Embryonic facial prominence (tissue), 1 donor: ENCODE data around the gene ZNFX1.

Source experiments
- DNase-seq: peaks from one replicate; pipeline ENCODE4 v3.0.0-alpha.2; 2016; ENCODE audit errors: extremely low spot score

The ZNFX1 gene

DNA sequence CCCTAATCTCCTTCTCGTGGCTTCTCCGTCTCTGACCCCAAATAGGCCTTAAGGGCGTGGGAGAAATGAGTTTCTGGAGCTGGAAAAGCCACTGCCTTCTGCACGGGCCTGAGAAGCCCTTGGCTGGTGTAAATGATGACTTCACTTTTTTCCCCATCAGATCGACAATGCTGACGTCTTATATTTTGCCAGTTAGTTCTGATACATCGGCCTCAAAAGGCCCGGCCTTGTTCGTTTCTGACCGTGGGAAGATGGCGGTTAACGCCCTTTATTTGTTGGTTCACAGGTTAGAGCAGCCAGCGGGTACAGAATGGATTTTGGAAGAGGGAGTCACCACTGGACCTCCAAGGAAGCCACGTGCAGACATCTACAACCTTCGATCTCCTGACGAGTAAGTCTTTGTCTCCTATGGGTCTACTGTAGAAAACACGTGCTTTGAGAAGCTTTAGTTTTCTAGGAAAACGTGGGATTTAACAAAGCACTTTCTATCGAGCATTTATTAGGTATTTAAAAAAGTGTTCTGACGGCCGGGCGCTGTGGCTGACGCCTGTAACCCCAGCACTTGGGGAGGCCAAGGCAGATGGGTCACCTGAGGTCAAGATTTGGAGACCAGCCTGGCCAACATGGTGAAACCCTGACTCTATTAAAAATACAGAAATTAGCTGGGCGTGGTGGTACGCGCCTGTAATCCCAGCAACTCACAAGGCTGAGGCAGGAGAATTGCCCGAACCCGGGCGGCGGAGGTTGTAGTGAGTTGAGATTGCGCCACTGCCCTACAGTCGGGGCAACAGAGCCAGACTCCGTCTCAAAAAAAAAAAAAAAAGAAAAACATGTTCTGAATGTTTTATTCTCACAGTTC, 1.2 kb upstream of the ZNFX1 start:
- no peak for DNase-seq

DNA sequence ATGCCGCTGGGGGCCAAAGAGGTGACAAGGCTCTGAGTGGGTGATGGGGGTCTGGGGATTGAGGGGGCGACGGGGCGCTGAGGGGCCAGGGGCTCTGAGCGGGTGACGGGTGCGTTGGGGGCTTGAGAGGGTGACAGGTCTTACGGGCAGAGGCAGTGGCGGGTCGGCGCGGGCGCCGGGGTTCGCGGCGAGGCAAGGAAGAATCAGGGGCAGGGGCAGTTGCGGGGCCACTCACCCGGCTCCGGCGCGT, 146 bp downstream of the ZNFX1 start:
- DNase-seq = no peak

DNA sequence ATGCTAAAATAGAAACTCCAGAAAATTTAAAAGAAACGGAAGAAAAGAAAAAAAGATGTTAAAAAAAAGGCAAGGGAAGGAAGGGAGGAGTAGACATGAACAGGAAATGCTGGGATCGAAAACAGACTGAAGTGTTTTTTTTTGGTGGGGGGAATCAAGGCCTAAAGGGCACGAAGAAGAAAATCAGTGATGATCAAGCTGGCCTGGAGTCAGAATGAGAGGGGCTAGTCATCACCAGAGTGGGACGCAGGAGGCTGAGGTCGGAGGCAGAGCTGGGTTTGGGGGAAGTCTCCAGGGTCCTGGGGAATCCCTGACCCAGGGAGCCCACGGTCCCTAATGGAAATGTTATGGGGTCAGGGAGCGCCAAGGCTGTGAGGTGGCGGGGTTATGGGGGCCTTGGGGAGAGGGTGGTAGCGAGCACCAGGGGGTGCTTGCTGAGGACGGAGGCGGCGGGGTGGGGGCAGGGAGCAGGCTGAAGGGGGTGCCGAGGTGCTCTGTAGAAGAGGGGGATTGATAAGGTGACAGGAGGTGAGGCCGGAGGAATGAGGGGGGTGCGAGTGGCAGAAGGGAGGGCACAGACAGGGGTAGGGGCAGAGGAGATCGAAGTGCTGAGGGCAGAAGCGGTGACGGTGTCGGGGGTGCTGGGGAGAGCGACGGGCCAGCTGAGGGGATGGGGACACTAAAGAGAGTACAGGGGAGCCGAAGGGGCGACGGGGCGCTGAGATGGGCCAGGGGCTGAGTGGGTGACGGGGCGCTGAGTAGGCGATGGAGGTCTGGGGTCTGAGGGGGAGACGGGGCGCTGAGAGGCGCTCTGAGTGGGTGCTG, 684 bp downstream of the ZNFX1 start:
- DNase-seq = no peak

DNA sequence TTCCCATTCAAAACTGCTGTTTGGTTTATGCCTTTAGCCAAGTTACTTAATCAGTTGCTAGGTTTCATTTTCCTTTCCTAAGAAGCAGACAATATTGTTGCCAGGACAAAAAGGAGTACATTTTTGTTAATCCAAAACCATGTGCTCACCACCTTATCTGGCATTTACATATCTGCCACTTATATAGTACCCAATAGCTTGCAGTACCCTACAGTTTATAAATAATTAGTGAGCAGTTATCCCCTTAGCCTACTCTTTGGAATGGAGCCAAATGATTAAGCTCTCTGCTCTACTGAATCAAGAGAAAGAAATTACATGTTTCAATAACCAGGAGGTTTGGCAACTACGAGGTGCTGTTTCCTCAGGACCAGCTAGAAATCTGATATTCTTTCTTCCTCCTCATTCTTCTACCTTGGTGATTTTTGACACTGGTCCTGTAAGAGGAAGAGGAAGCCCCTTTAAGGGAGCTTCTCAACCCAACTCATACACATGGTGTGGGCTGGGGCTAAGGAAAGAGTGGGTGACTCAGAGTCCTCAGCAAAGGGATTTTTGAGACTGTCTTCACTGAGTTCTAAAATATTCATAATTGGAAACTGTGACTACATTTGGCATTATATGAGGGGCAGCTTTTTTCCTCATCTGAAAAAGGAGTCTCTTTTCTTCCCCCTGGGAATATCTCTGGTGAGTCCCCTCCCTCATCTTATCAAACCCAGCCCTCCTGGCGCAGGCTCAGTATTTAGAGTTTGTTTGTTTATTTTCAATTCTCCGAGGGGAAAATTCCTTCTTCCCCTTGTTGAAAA, 1.5 kb downstream of the ZNFX1 start:
- DNase-seq = no peak

DNA sequence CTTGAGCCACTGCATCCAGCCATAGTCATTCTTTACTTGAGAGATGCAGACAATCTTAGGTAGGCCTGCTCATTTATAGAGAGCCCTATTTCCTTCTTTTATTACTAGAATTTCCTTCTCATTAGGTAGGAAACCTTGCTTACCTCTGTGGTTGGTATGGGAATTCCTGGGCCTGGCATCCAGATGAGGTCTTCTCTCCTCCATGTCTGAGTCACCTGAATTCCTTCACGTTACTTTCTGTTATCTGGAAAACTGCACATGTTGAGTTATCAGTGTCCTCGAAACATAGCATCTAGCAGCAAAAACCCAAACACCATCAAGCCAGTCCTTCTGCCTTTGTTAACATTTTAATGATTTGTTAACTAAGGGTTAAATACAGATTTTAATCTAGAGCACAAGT, 2.2 kb downstream of the ZNFX1 start:
- DNase-seq = no peak

DNA sequence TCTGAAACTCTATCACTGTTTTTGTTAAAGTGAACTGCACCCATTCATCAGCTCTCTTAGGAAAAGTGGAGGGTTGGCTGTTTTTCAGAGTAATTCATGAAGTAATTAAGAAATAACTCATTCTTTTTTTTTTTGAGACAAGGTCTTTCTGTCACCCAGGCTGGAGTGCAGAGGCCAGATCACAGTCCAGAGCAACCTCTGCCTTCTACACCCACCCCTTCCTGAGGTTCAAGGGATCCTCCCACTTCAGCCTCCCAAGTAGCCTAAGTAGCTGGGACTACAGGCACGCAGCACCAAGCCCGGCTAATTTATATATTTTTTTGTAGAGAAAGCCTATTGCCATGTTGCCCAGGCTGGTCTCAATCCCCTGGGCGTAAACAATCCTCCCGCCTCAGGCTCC, 2.6 kb downstream of the ZNFX1 start:
- DNase-seq = no peak

DNA sequence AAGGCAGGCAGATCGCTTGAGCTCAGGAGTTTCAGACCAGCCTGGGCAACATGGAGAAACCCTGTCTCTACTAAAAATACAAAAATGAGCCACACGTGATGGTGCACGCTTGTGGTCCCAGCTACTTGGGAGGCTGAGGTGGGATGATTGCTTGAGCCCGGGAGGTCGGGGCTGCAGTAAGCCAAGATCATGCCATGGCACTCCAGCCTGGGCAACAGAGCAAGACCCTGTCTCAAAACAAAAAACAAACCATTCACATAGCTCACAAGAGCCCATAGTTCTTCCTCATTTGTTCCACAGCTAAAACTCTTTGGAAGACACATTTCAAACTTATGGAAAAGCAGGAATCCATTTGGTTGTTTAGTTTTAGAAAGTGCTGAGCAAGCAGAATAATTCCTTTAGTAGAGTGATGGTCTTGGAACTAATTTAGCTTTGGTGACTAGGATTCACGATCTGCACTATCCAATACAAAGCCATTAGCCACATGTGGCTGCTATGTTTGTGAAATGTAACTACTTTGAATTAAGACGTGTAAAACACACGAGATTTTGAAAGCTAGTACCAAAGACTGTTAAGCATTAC, 4.1 kb downstream of the ZNFX1 start:
- DNase-seq = no peak

DNA sequence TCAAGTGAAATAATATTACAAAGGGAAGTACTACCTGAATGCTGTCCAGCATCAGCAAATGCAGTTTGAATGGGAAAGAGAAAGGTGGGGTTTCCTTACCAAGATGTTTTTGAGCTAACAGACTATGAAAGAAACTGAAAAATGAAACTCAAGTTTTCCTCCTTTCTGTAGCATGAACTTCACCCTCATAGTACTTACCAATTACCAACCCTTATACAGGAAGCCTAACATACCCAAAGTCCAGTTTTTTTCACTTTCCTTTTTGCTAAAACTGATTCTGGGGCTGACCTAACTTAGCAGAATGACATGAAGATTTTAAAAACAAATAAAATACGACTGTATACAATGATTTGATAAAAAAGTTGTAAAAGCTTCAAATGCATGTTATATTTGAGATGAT, 5.2 kb downstream of the ZNFX1 start:
- no peak for DNase-seq

DNA sequence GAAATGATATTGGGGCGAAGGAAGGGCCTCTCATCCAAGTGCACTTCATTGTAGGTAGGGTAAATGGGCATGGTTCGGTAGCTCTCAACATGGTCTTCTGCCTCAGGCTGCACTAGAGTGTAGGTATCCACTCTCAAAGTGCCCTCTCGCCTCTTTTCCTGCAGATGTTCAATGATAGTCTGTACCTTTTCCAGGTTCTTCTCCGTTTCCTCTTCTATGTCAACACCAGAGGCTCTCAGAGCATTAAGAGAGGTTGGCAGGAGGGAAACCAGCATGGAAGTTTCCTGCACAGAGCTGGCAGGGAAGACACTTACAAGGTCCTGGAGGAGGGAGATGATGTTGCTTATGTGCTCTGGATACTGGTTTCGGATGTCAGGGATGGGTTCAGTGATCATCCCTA, 7.1 kb downstream of the ZNFX1 start:
- no peak for DNase-seq

DNA sequence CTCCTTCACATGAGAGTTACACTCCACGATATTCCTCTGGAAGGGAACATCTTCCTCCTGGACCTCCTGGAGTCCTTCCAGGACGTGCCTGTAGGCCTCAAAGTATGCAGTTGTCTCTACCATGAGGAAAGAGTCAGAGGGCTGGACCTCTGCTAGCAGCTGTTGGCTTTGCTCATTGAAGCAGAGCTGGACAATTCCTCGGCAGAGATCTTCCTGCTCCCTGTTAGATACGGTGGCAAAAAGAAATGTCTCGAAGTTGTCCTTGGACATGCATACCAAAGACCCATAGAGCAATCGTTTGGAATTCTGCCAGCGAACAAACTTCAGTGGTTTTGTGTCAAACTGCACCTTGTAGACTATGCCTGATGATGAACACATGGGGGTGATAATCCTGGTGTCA, 7.7 kb downstream of the ZNFX1 start:
- no peak for DNase-seq

DNA sequence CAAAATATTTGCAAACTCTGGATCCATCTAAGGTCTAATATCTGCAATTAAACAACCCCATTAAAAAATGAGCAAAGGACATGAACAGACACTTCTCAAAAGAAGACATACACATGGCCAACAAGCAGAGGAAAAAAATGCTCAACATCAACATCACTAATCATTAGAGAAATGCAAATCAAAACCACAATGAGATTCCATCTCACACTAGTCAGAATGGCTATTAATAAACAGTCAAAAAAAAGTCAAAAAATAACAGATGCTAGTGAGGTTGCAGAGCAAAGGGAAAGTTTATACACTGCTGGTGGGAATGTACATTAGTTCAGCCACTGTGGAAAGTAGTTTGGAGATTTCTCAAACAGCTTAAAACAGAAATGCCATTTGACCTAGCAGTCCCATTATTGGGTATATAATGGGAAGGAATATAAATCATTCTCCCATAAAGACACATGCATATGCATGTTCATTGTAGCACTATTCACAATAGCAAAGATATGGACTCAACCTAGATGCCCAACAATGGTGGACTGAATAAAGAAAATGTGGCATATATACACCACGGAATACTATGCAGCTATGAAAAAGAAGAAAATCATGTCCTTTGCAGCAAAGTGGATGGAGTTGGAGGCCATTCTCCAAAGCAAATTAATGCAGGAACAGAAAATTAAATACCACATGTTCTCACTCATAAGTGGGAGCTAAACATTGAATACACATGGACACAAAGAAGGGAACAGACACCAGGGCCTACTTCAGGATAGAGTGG, 9.1 kb downstream of the ZNFX1 start:
- DNase-seq = no peak

DNA sequence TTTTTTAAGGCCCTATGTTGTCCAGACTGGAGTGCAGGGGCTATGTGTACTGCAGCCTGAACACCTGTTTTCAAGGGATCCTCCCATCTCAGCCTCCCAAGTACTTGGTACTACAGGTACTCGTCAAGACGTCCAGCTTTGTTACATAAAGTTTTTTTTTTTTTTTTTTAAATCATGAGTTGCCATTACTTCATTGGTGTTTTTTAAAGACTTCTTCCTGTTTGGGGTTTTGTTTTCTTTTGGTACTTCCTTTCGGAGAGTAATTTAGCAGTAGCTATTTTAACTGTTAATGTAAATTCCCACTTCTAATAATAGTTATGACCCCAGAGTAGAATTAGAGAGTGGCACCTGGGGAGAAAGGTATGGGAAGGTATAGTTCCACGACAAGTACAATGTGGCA, 10.5 kb downstream of the ZNFX1 start:
- no peak for DNase-seq

DNA sequence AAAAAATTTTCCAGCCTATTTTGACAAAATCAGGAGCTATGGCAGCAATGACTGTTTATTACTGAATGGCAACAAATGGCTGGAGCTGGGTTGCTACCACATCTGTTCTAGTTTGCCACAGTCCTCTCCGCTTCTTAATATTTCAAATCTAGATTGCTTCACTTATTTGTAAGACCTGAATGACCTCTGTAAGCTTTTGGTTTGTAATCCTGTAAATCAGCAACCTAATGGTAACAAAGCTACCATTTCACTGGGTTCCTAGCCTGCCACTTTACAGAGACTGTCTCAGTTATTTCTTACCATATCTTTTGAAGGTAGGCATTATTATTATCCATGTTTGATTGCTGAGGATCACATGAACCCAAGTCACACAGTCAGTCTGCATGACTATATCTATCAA, 15.4 kb downstream of the ZNFX1 start:
- no peak for DNase-seq

DNA sequence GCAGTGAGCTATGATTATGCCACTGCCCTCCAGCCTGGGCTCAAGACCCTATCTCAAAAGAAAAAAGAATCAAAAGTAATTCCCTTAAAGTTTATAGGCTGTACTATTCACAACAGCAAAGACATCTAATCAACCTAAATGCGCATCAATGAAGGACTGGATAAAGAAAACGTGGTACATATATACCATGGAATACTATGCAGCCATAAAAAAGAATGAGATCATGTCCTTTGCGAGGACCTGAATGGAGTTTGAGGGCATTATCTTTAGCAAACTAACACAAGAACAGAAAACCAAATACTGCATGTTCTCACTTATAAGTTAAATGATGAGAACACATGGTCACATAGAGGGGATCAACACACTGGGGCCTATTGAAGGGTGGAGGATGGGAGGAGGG, 16.7 kb downstream of the ZNFX1 start:
- no peak for DNase-seq

DNA sequence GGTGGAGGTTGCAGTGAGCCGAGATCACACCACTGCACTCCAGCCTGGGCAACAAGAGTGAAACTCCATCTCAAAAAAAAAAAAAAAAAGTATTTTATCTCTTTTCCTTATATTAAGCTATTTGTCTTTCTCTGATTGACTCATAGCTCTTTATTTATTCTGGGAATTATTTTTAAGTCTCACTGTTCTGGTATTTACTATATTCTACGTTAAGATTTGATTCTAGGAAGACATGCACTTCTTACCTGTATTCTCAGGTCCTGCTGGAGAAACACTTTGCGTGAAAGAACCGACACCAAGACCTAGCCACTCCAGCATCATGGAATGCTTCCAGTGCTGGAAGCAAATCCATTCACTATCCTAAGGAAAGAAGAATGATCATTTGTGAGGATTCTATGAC, 17.6 kb downstream of the ZNFX1 start:
- no peak for DNase-seq

DNA sequence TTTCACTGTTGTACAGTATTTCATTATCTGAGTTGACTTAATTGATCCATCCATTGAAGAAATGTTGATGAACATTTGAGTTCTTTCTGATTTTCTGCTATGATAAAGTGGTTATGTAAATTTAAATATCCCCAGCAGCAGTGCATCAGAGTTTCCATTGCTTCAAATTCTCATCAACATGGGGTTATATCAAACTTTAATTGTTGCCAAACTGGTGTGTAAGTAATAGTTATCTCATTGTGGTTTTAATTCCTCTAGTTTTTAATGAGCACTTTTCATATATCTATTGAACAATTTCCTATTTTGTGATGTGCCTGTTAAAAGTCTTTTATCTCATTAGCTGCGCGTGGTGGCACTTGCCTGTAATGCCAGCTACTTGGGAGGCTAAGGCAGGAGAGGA, 18.1 kb downstream of the ZNFX1 start:
- no peak for DNase-seq

DNA sequence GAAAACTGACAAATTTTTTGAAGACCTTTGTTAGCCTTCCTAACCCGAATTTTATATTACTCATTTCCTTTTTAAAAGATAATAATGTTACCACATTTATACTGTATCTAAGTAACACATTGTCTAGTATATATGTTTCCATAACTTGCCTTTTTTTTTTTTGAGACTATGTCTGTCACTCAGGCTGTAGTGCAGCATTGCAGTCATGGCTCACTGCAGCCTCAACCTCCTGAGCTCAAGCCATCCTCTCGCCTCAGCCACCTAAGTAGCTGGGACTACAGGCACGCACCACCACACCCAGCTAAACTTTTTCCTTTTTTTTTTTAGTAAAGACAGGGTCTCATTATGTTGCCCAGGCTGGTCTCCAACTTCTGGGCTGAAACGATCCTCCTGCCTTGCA, 18.6 kb downstream of the ZNFX1 start:
- DNase-seq = no peak

DNA sequence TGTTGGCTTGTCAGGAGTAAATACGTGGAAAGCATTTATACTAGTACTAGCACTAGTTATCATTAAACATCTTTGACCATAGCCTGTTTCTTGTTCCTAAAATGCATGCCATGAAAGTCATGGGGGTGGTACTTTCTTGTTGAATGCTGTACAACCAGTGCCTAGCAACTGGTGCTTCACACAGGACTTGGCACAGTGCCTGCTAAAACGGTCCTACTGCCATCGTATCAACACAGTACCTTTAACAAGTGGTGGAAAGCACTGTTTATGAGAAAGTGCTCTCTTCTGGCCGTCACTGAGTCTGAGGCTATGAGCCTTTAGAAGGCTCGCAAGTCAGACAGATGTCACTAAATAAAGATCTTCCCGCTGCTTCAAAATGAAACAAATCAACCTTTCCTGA, 21.6 kb downstream of the ZNFX1 start:
- DNase-seq = no peak

DNA sequence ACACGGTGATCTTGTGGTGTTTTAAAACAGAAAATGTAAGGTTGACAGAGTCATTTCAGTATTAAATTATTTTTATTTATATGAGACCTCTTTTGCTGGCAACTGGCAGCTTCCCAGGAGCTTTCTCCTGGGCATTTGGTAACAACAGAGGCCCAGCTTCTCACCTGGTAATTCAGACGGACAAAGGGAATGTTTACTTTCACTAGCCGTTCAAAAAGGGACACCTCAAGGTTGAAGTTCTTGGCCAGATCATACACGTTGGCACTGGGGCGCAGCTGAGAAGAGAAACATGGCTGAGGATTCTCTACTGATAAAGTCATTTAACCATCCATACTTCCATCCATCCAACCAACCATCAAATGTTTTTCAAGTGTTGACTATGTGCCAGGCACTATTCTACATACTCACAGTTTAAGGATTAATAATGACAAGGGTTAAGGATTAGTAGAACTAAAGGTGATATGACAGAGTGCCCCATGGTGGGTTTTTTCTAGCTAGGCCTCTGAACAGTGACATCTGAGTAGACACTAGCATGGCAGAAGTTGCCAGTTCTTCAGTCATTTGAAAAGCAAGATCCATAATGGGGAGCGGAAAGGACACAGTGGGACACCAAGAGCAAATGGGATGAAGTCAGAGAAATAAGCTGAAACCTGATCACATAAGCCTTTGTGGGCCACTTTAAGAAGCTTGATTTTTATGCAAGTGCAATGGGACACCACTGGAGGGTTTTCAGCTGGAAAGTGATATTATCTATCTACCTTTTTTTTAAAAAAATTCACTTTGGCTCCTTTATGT, 25.1 kb downstream of the ZNFX1 start:
- no peak for DNase-seq

DNA sequence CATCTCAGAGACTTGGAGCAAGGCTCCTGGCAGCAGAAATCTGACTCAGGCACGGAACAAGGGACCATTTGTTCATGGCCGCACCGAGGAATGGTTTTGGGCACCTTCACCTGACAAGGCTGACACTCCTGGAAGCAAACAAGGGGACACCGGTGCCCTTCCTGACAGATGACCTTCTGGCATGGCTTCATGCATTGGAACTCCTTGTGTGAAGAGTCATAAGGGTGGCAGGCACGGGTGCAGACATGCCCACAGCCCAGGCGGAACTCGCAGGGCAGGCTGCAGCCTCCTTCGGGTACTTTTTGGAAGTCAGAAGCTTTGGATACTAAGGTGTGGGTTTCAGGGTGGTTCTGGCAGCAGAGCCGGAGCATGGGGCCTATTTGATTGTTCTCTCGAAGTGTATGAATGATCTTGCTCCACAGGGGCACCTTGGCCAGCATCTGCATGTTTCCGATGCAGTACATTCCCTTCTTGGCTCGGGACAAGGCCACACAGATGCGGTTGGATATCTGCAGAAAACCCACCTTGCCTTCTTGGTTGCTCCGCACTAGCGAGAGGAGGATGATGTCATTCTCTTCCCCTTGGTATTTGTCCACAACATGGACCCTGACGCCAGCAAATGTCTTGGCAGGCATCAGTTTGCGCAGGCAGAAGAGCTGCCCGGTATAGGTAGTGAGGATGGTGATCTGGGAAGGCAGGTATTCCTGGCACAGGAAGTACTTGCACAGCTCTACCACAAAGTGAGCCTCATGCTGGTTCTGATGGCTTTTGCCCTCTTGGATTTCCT, 28.8 kb downstream of the ZNFX1 start:
- no peak for DNase-seq
